HG03159 (cell line): ENCODE results near the gene GDI1.

ENCODE experiments used
- ATAC-seq: cut with Tn5 transposase; IDR thresholded peaks from one replicate; pipeline ENCODE4 v1.9.1; 2021; ENCODE audit warnings: mild to moderate bottlenecking, moderate library complexity; ENCODE audit not compliant: unreplicated experiment

The GDI1 gene

GRCh38 chrX:154436374-154436982 lies 476 bp upstream of the GDI1 start:
- ATAC-seq: no peak

- ATAC-seq: no peak
These were observed 1.3 kb downstream of the GDI1 start for GRCh38 chrX:154437971-154438893.

GRCh38 chrX:154439841-154440240 lies 2.9 kb downstream of the GDI1 start:
- ATAC-seq: no peak

- ATAC-seq: no peak
These were observed 3.8 kb downstream of the GDI1 start for GRCh38 chrX:154440623-154441357.

- no peak for ATAC-seq
These were observed 4.6 kb downstream of the GDI1 start for GRCh38 chrX:154441564-154441963.

- ATAC-seq: no peak
These were observed 5.2 kb downstream of the GDI1 start for GRCh38 chrX:154441984-154442707.

- ATAC-seq: no peak
These were observed 6.5 kb downstream of the GDI1 start for GRCh38 chrX:154443479-154443910.

GRCh38 chrX:154443992-154444754 lies 7.2 kb downstream of the GDI1 start, which contains the start of gene FAM50A:
Gene FAM50A, plus strand, starts transcription at chrX:154444141. Its CDS starts 95 bp downstream, at chrX:154444236.
- ATAC-seq: peak; percentile 57

- ATAC-seq: no peak
These were observed 7.8 kb downstream of the GDI1 start for GRCh38 chrX:154444755-154445246.

GRCh38 chrX:154445776-154446175 lies 8.8 kb downstream of the GDI1 start:
- ATAC-seq: no peak

- no peak for ATAC-seq
These were observed 9.5 kb downstream of the GDI1 start for GRCh38 chrX:154446430-154446829.

GRCh38 chrX:154448484-154448883 lies 11.5 kb downstream of the GDI1 start:
- no peak for ATAC-seq

- ATAC-seq: no peak
These were observed 12.7 kb downstream of the GDI1 start for GRCh38 chrX:154449618-154450017.

GRCh38 chrX:154450312-154450711 lies 13.4 kb downstream of the GDI1 start:
- ATAC-seq: no peak

- ATAC-seq: no peak
These were observed 15.9 kb downstream of the GDI1 start for GRCh38 chrX:154452823-154453222.

GRCh38 chrX:154457491-154458115 lies 20.6 kb downstream of the GDI1 start:
- ATAC-seq: peak; percentile 57

- peak; percentile 39 for ATAC-seq
These were observed 21.4 kb downstream of the GDI1 start, which contains the start of gene PLXNA3 for GRCh38 chrX:154458116-154458953. Gene PLXNA3, plus strand, starts transcription at chrX:154458281. Its CDS starts 1,903 bp downstream, at chrX:154460184.
